Left lung (tissue), 10 donors: ENCODE results near the gene HOXB6. TPM values are rescaled to one million over a fixed set of nuclear protein-coding genes. Genes with fewer than 3 reads are reported as not detected.

Experiments used
- ATAC-seq: fragments of 200-7000 bp; cut with Tn5 transposase; one replicate; pipeline ENCODE4 v1.9.1; 2020; ENCODE audit warnings: moderate library complexity
- DNase-seq, 4 donors: peaks; one replicate each; pipeline ENCODE4 v3.0.0-alpha.2; 2013 to 2020
- H3K27ac ChIP-seq, 2 donors: fragments of 200-600 bp; sonication (generic) in 1 of 2; one replicate each; pipeline versions ENCODE4 v1.5.0 to v1.8.0; 2020 to 2021
- H3K27me3 ChIP-seq, 2 donors: fragments of 200-600 bp; sonication (generic) in 1 of 2; one replicate each; pipeline versions ENCODE4 v1.5.0 to v1.8.0; 2020 to 2021
- H3K36me3 ChIP-seq, 2 donors: fragments of 200-600 bp; sonication (generic) in 1 of 2; one replicate each; pipeline versions ENCODE4 v1.5.0 to v1.8.0; 2020 to 2021
- H3K4me1 ChIP-seq, 2 donors: fragments of 200-600 bp; one replicate each; pipeline ENCODE4 v1.8.0; 2021
- H3K4me3 ChIP-seq, 2 donors: fragments of 200-600 bp; sonication (generic) in 1 of 2; one replicate each; pipeline versions ENCODE4 v1.5.0 to v1.8.0; 2020 to 2021; ENCODE audit warnings: mild to moderate bottlenecking in 1 of 2
- H3K9me3 ChIP-seq, 2 donors: fragments of 200-600 bp; sonication (generic) in 1 of 2; one replicate each; pipeline versions ENCODE4 v1.5.0 to v1.8.0; 2020 to 2021
- CTCF ChIP-seq, 2 donors: fragments of 200-600 bp; sonication (generic) in 1 of 2; IDR thresholded peaks; one replicate each; pipeline versions ENCODE4 v1.5.0 to v1.8.0; 2021; ENCODE audit warnings: antibody characterized with exemption in 2 of 2
- intact Hi-C, 2 donors: fragments of 100-400 bp; cut with DNase I; formaldehyde crosslinking; loops; one replicate each; pipeline versions ENCODE4 v1.11.2 to v1.14.2; 2022
- polyA plus RNA-seq, 6 donors: library from polyadenylated mRNA; unstranded; fragments of 120-200 nt; gene quantifications; one replicate each; pipeline ENCODE4 v1.2.1, GENCODE V29; 2013; ENCODE audit not compliant: insufficient read length in 6 of 6
- total RNA-seq, 2 donors: library from RNA; stranded (reverse); fragmentation: NEBNext Ultra II Directional; extraction: Animal tissue kit (Norgen Biotek cat#: 25700); gene quantifications; one replicate each; pipeline ENCODE4 v1.2.1, GENCODE V29; 2021
- donor health status: DM: no; HTN: yes; CAD: no.
- donor health status: DM: no; HTN: no; CAD: no.

Gene HOXB6
- total and polyA plus RNA-seq, 8 donors: 5.1 to 17.1 (median 12.1) TPM

GRCh38 chr17:48575066-48575582, 29.7 kb downstream of the HOXB6 start:
- no peak for TF ChIP-seq CTCF (IDR thresholded peaks at IDR 0.05)
- Histone ChIP-seq H3K27me3 (peaks cover 47 to 100% of the 10 kb centered on the region in 2 donors), H3K4me3 (no peak overlapping the region), H3K36me3 (no peaks in the 10 kb centered on the region), H3K9me3 (no peaks in the 10 kb centered on the region), H3K4me1 (peaks cover 3 to 31% of the 10 kb centered on the region in 2 donors), H3K27ac (peak overlapping the region; percentile 72 to 95)
- intact Hi-C loops: no loop called here
- DNase-seq (no peak), ATAC-seq (no peak)

GRCh38 chr17:48574505-48575065, 30.2 kb downstream of the HOXB6 start:
- Histone ChIP-seq H3K36me3 (no peaks in the 10 kb centered on the region), H3K27me3 (peaks cover 44 to 100% of the 10 kb centered on the region in 2 donors), H3K4me3 (no peak overlapping the region), H3K9me3 (no peaks in the 10 kb centered on the region), H3K27ac (peak overlapping the region; percentile 72 to 95), H3K4me1 (peaks cover 3 to 31% of the 10 kb centered on the region in 2 donors)
- intact Hi-C loops: no loop called here
- ATAC-seq: no peak
- TF ChIP-seq CTCF (IDR thresholded peaks at IDR 0.05): no peak
- DNase-seq: no peak

GRCh38 chr17:48571826-48572417, 32.9 kb downstream of the HOXB6 start:
- peak overlapping the region; percentile 31 to 95 for H3K27ac ChIP-seq

DNA sequence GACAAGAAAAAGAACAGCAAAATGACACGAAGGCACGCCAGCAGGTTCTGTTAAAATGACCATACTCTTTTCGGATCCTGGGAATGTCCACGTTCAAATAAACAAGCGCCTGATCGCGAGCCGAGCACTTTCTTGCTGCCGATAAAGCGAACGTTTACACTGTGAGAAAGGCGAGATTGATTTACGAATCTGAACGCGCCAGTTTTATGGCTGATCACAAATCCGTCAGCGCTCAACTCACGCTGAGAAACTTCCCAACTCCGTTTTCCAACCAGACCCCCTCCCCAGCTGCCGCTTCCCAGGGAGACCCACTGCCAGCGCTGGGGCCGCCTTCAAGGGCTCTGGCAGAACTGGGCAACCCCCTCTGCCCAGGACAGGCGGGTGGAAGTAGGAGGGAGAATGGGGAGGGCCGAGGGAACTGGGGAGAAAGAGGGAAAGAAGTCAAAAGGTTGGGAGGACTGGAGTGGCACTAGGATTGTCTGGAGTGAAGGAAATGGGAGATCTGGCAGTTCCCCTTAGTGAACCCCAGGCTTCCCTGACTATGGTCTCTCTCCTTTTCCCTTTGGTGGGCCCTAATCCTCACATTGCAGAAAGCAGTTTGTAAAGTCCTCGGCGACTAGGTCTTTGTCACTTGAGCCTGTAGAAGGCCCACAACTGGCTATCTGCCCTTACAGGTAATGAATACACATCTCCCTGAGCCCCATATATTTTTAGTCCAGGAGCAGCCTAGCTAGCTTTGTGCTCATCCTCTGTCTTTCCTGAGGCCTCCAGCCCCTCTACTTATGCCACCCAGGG, 33.6 kb downstream of the HOXB6 start:
- Histone ChIP-seq H3K36me3 (no peaks in the 10 kb centered on the region), H3K9me3 (no peaks in the 10 kb centered on the region), H3K4me1 (peaks cover 3 to 23% of the 10 kb centered on the region in 2 donors), H3K4me3 (no peak overlapping the region), H3K27ac (peak overlapping the region; percentile 31 to 95), H3K27me3 (peaks cover 49 to 100% of the 10 kb centered on the region in 2 donors)
- DNase-seq (no peak), ATAC-seq (no peak)
- intact Hi-C loops: no loop called here
- TF ChIP-seq CTCF (IDR thresholded peaks at IDR 0.05): no peak

More at GRCh38 chr17:48571826-48572417, 32.9 kb downstream of the HOXB6 start:
- ATAC-seq (no peak), DNase-seq (no peak)
- Histone ChIP-seq H3K9me3 (no peaks in the 10 kb centered on the region), H3K27me3 (peaks cover 49 to 100% of the 10 kb centered on the region in 2 donors), H3K36me3 (no peaks in the 10 kb centered on the region), H3K4me1 (peaks cover 3 to 30% of the 10 kb centered on the region in 2 donors), H3K4me3 (no peak overlapping the region)
- no peak for TF ChIP-seq CTCF (IDR thresholded peaks at IDR 0.05)
- intact Hi-C loops: no loop called here
